ENCODE results near the gene RNF166.

GRCh38 chr16:88754109-88754911 is 48.1 kb upstream of the RNF166 start:
- TF ChIP-seq CTCF (IDR thresholded peaks at IDR 0.05; ENCODE audit: borderline replicate concordance, extremely low read depth, low read length, poor library complexity, severe bottlenecking) (no peak), EZH2 (IDR thresholded peaks at IDR 0.05; ENCODE audit: borderline replicate concordance, low read depth, low read length, severe bottlenecking) (no peak)

All from DND-41 (cell line).